ENCODE results near the gene BACH2.

BACH2 gene

GRCh38 chr6:90315986-90316385 is 19.3 kb upstream of the BACH2 start:
- TF ChIP-seq REST (IDR thresholded peaks at IDR 0.05; ENCODE audit: insufficient read depth in 1 of 2, low read depth in 2 of 2, low read length in 2 of 2), result no peak
- TF ChIP-seq POLR2AphosphoS5 (IDR thresholded peaks at IDR 0.05; ENCODE audit: low read depth, low read length), result no peak
- TF ChIP-seq FOXP2 (optimal IDR thresholded peaks at IDR 0.05; ENCODE audit: borderline replicate concordance, extremely low read depth, extremely low read length, insufficient read depth), result no peak
- no peak for TF ChIP-seq SIN3A (IDR thresholded peaks at IDR 0.05; ENCODE audit: borderline replicate concordance, insufficient read depth, low read length)
- no peak for TF ChIP-seq TAF1 (IDR thresholded peaks at IDR 0.05; ENCODE audit: borderline replicate concordance, insufficient read depth, low read length)

- TF ChIP-seq SIN3A (IDR thresholded peaks at IDR 0.05; ENCODE audit: borderline replicate concordance, insufficient read depth, low read length), result no peak
- no peak for TF ChIP-seq REST (IDR thresholded peaks at IDR 0.05; ENCODE audit: insufficient read depth in 1 of 2, low read depth in 2 of 2, low read length in 2 of 2)
- no peak for TF ChIP-seq POLR2AphosphoS5 (IDR thresholded peaks at IDR 0.05; ENCODE audit: low read depth, low read length)
- TF ChIP-seq FOXP2 (optimal IDR thresholded peaks at IDR 0.05; ENCODE audit: borderline replicate concordance, extremely low read depth, extremely low read length, insufficient read depth), result no peak
Measured at GRCh38 chr6:90315354-90315950, 18.8 kb upstream of the BACH2 start.

GRCh38 chr6:90314514-90314913 is 17.9 kb upstream of the BACH2 start:
- TF ChIP-seq FOXP2 (optimal IDR thresholded peaks at IDR 0.05; ENCODE audit: borderline replicate concordance, extremely low read depth, extremely low read length, insufficient read depth) (no peak), REST (IDR thresholded peaks at IDR 0.05; ENCODE audit: insufficient read depth in 1 of 2, low read depth in 2 of 2, low read length in 2 of 2) (no peak), POLR2AphosphoS5 (IDR thresholded peaks at IDR 0.05; ENCODE audit: low read depth, low read length) (no peak), SIN3A (IDR thresholded peaks at IDR 0.05; ENCODE audit: borderline replicate concordance, insufficient read depth, low read length) (no peak), TAF1 (IDR thresholded peaks at IDR 0.05; ENCODE audit: borderline replicate concordance, insufficient read depth, low read length) (no peak)

- TF ChIP-seq REST (IDR thresholded peaks at IDR 0.05; ENCODE audit: insufficient read depth in 1 of 2, low read depth in 2 of 2, low read length in 2 of 2) (no peak), FOXP2 (optimal IDR thresholded peaks at IDR 0.05; ENCODE audit: borderline replicate concordance, extremely low read depth, extremely low read length, insufficient read depth) (no peak), SIN3A (IDR thresholded peaks at IDR 0.05; ENCODE audit: borderline replicate concordance, insufficient read depth, low read length) (no peak), TAF1 (IDR thresholded peaks at IDR 0.05; ENCODE audit: borderline replicate concordance, insufficient read depth, low read length) (no peak), POLR2AphosphoS5 (IDR thresholded peaks at IDR 0.05; ENCODE audit: low read depth, low read length) (no peak)
Measured at GRCh38 chr6:90311569-90311968, 14.9 kb upstream of the BACH2 start.

All from PFSK-1 (cell line).